KMS-11 (cell line): ENCODE measurements around the gene PDCD1.

Experiments used
- H2AFZ ChIP-seq: fragments of 200-600 bp; sonication (generic); 2 replicates; pipeline ENCODE4 v1.6.1; 2016; ENCODE audit warnings: antibody characterized with exemption, mixed run types, low read depth
- H3K27ac ChIP-seq: fragments of 200-600 bp; sonication (generic); 2 replicates; pipeline ENCODE4 v1.6.1; 2016; ENCODE audit warnings: mild to moderate bottlenecking, mixed run types
- H3K27me3 ChIP-seq: fragments of 200-600 bp; sonication (generic); 2 replicates; pipeline ENCODE4 v1.6.1; 2017; ENCODE audit warnings: mild to moderate bottlenecking, low read depth, mixed run types, moderate library complexity; ENCODE audit not compliant: insufficient read depth
- H3K36me3 ChIP-seq: fragments of 200-600 bp; sonication (generic); 2 replicates; pipeline ENCODE4 v1.6.1; 2017; ENCODE audit warnings: mild to moderate bottlenecking, mixed run types; ENCODE audit not compliant: insufficient read depth
- H3K4me1 ChIP-seq: fragments of 200-600 bp; sonication (generic); 2 replicates; pipeline ENCODE4 v1.6.1; 2016; ENCODE audit warnings: mild to moderate bottlenecking, low read depth, mixed run types; ENCODE audit not compliant: poor library complexity, severe bottlenecking
- H3K4me2 ChIP-seq: fragments of 200-600 bp; sonication (generic); 2 replicates; pipeline ENCODE4 v1.7.0; 2016; ENCODE audit warnings: mild to moderate bottlenecking, mixed run types
- H3K4me3 ChIP-seq: fragments of 200-600 bp; sonication (generic); IDR thresholded peaks from 2 replicates; pipeline ENCODE4 v1.6.1; 2017; ENCODE audit warnings: low read depth, low read length, mixed read lengths; ENCODE audit not compliant: insufficient read depth
- H3K79me2 ChIP-seq: fragments of 200-600 bp; sonication (generic); 2 replicates; pipeline ENCODE4 v1.6.1; 2016; ENCODE audit warnings: low read depth, mixed run types; ENCODE audit not compliant: insufficient read depth
- H3K9ac ChIP-seq: fragments of 200-600 bp; sonication (generic); 2 replicates; pipeline ENCODE4 v1.6.1; 2016; ENCODE audit warnings: mild to moderate bottlenecking, mixed run types
- H4K20me1 ChIP-seq: fragments of 200-600 bp; sonication (generic); 2 replicates; pipeline ENCODE4 v1.6.1; 2016; ENCODE audit warnings: mild to moderate bottlenecking, mixed run types; ENCODE audit not compliant: insufficient read depth
- TF ChIP-seq, protein P1 (sequence below): fragments of 200-600 bp; sonication (generic); conservative IDR thresholded peaks from 2 replicates; pipeline ENCODE4 v1.6.1; 2017; ENCODE audit warnings: low read depth, mild to moderate bottlenecking, antibody characterized with exemption, low read length, moderate library complexity, mixed read lengths

PDCD1 gene

DNA sequence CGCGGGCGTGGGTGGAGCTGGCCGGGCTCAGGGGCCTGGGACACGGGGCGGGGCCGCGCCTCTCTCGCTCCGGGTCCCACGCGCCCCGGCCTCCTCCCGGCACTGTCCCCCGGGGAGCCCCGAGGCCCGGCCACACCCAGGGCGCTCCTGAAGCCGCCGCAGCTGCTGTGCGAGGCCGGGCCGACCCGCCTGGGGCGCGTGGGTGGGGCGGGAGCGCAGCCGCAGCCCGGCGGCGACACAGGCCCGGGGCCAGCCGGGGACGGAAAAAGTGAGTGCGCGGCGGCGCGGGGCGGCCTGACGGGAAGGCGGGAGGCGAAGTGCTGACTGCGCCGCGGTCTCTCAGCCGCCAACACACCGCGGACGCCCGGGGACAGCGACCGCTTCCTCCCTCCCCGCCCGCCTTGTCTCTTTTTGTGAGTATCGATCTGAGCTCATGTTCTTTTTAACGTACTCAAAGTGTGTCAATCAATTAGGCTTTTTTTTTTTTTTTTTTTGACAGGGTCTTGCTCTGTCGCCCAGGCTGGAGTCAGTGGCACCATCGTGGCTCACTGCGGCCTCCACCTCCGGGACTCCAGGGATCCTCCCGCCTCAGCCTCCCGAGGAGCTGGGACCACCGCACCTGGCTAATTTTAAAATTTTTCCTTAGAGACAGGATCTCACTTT, 14.5 kb downstream of the PDCD1 start:
- no peaks in the 10 kb centered on the region for H3K36me3 ChIP-seq
- H2AFZ ChIP-seq = peak overlapping the region; percentile 34; the same call in 1 of the 2 replicates
- no peak overlapping the region for H3K9ac ChIP-seq
- H3K4me2 ChIP-seq = peak overlapping the region; percentile 25; the same call in 1 of the 2 replicates
- no peak overlapping the region for H3K27ac ChIP-seq
- H3K4me3 ChIP-seq = no peak overlapping the region
- H3K27me3 ChIP-seq = peaks cover 12% of the 10 kb centered on the region
- H3K4me1 ChIP-seq = no peaks in the 10 kb centered on the region
- H4K20me1 ChIP-seq = no peaks in the 10 kb centered on the region
- TF ChIP-seq, protein P1, sequence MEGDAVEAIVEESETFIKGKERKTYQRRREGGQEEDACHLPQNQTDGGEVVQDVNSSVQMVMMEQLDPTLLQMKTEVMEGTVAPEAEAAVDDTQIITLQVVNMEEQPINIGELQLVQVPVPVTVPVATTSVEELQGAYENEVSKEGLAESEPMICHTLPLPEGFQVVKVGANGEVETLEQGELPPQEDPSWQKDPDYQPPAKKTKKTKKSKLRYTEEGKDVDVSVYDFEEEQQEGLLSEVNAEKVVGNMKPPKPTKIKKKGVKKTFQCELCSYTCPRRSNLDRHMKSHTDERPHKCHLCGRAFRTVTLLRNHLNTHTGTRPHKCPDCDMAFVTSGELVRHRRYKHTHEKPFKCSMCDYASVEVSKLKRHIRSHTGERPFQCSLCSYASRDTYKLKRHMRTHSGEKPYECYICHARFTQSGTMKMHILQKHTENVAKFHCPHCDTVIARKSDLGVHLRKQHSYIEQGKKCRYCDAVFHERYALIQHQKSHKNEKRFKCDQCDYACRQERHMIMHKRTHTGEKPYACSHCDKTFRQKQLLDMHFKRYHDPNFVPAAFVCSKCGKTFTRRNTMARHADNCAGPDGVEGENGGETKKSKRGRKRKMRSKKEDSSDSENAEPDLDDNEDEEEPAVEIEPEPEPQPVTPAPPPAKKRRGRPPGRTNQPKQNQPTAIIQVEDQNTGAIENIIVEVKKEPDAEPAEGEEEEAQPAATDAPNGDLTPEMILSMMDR = no peak
- H3K79me2 ChIP-seq = no peaks in the 10 kb centered on the region

DNA sequence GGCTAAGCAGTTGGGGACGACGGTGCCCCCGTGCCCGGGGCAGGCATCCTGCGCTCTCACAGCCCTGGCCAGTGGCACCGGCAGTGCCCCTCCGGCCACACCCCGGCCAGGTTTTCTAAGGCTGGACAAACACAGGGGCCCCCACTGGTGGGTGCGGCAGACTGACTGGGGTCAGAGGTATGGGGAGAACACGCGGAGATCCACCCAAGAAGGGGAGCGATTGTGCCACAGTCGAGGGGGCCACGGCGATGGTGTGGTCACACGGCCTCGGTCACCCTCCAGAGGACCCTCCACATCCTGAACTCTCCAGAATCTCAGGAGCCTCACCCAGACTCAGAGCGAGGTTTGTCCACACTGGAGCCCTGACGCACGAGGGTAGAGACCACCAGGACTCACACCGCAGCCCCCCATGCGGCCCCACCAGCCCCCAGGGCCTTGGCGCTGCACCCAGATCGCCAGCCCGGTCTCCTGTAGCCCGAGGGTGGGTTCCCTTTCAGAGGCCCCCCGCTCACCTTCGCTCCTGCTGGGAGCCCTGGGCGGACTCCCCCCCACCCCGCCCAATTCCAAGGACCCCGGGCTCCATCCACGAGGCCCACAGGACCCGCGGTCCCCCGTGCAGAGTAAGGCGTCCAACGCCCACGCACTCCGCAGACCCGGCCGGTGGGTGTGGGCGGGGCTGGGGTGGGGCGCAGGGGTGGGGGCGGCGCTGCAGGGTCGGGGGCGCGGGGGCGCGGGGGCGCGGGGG, 15.2 kb downstream of the PDCD1 start:
- H3K4me1 ChIP-seq = no peaks in the 10 kb centered on the region
- no peak overlapping the region for H3K27ac ChIP-seq
- H4K20me1 ChIP-seq = no peaks in the 10 kb centered on the region
- 0 out of 2 replicates have a peak overlapping the region, but pooled peaks have one; percentile 17 for H3K4me2 ChIP-seq
- no peak overlapping the region for H3K9ac ChIP-seq
- H3K27me3 ChIP-seq = peaks cover 12% of the 10 kb centered on the region
- TF ChIP-seq, protein P1 = no peak
- no peaks in the 10 kb centered on the region for H3K79me2 ChIP-seq
- H3K4me3 ChIP-seq = no peak overlapping the region
- H3K36me3 ChIP-seq = no peaks in the 10 kb centered on the region
- no peak overlapping the region for H2AFZ ChIP-seq

DNA sequence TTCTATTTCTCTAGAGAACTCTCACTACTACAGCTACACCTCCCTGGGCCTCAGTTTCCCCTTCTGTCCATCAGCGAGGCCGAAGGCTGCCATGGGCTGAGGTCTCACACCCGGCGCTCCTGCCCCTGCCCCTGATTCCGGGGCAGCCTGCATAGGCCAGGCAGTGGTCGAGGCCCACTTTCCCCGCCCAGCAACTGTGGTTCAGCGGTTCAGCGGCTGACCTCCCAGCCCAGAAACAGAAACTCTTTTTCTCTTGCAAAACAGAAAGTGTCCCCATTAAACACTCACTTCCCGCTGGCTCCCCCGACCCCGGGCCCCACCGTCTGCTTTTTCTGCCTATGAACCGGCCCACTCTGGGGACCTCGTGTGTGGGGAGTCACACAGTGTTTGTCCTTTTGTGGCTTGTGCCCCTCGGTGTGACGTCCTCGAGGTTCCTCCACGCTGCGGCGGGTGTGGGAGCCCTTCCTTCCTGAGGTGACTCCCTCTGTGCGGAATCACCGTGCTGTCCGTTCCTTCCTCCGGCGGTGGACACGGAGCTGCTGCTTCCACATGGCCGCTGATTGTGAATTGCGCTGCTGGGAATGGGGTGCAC, 16.0 kb downstream of the PDCD1 start:
- Histone ChIP-seq H3K4me3 (no peak overlapping the region), H3K27me3 (peaks cover 12% of the 10 kb centered on the region), H3K9ac (no peak overlapping the region), H2AFZ (peak overlapping the region; percentile 18; the same call in 1 of the 2 replicates), H3K4me1 (no peaks in the 10 kb centered on the region), H4K20me1 (no peaks in the 10 kb centered on the region), H3K79me2 (no peaks in the 10 kb centered on the region), H3K4me2 (0 out of 2 replicates have a peak overlapping the region, but pooled peaks have one; percentile 17), H3K36me3 (no peaks in the 10 kb centered on the region), H3K27ac (no peak overlapping the region)
- TF ChIP-seq, protein P1 = no peak

DNA sequence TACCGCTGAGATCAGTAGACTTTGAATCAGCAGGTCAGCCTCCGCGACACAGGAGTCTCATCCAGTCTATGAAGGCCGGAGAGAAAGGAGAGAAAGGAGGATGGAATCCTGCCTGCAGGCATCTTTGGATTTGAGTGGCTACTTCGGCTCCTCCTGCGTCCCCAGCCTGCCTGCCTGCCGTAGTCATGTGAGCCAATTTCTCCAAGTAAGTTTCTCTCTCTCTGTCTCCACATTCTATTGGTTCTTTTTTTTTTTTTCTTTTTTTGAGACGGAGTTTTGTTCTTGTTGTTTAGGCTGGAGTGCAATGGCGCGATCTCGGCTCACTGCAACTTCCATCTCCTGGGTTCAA, 16.7 kb downstream of the PDCD1 start:
- no peak overlapping the region for H3K4me2 ChIP-seq
- H3K4me1 ChIP-seq = no peaks in the 10 kb centered on the region
- TF ChIP-seq, protein P1 = no peak
- H3K9ac ChIP-seq = no peak overlapping the region
- H3K36me3 ChIP-seq = no peaks in the 10 kb centered on the region
- no peak overlapping the region for H3K4me3 ChIP-seq
- H2AFZ ChIP-seq = no peak overlapping the region
- H3K79me2 ChIP-seq = no peaks in the 10 kb centered on the region
- no peaks in the 10 kb centered on the region for H4K20me1 ChIP-seq
- H3K27ac ChIP-seq = no peak overlapping the region
- H3K27me3 ChIP-seq = peaks cover 12% of the 10 kb centered on the region
